Epithelial cell of proximal tubule (primary cell): ENCODE results near the gene TAGLN3. TPM values are rescaled to one million over a fixed set of nuclear protein-coding genes. Genes with fewer than 3 reads are reported as not detected.

ENCODE experiments used
- DNase-seq: peaks from one replicate; pipeline ENCODE4 v3.0.0-alpha.2; 2011; ENCODE audit warnings: low read depth
- H3K4me3 ChIP-seq: 2 replicates; pipeline ENCODE4 v1.5.1; 2011; ENCODE audit warnings: low read depth, mild to moderate bottlenecking, low read length
- total RNA-seq: library from RNA; depleted of rRNA; stranded (reverse); fragments of >200 nt; gene quantifications from 2 replicates; pipeline ENCODE4 v1.2.3, GENCODE V29; 2015
- TF ChIP-seq, protein P1 (sequence below): conservative IDR thresholded peaks from 2 replicates; pipeline ENCODE4 v1.5.1; 2012; ENCODE audit warnings: low read depth, mild to moderate bottlenecking, low read length

Gene TAGLN3
- total RNA-seq, 1 donor from 2014 or later: 10.0 TPM

DNA sequence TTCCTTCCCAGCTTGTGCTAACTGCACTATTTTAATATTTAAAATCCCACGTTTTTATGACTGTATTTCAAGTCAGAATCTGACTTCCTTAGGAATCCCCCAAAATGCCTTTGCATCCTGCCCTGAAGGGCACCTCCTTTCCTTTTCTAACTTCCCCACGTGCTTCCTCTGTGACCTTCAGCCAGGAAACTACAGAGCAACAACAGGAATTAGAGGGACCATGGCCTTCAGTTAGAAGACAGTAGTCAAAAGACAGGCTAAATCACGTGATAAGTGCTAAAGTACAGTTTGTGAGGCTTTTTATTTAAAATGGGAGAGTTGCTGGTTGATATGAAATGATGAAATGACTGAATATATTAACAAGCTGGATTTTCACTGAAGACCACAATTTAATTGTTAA lies 31.7 kb upstream of the TAGLN3 start:
- no peak overlapping the region for H3K4me3 ChIP-seq

DNA sequence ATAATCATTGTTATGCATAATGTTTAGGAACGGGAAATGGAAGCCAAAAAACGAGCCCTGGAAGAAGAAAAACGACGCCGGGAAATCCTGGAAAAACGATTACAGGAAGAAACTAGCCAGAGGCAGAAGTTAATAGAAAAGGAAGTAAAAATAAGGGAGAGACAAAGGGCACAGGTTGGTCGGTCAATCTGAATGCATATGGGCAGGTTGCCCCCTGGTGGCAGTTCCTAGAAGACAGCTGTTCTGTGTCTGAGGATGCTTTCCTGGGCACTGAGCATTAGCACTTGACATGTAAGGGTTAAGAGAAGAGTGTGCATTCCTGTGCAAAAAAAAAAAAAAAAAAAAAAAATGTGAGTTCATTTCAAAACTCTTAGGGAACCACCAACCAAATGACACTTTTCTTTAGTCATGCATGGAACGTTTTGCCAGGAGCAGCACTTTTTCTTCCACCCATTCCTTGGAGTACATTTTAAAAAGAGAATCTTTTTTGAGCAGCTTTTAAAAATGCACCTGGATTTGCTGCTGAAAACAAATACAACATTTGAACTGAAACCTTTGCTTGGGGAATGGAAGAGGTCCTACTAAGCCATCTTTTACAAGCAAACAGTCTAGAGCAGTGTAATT lies 31.0 kb upstream of the TAGLN3 start:
- TF ChIP-seq, protein P1, sequence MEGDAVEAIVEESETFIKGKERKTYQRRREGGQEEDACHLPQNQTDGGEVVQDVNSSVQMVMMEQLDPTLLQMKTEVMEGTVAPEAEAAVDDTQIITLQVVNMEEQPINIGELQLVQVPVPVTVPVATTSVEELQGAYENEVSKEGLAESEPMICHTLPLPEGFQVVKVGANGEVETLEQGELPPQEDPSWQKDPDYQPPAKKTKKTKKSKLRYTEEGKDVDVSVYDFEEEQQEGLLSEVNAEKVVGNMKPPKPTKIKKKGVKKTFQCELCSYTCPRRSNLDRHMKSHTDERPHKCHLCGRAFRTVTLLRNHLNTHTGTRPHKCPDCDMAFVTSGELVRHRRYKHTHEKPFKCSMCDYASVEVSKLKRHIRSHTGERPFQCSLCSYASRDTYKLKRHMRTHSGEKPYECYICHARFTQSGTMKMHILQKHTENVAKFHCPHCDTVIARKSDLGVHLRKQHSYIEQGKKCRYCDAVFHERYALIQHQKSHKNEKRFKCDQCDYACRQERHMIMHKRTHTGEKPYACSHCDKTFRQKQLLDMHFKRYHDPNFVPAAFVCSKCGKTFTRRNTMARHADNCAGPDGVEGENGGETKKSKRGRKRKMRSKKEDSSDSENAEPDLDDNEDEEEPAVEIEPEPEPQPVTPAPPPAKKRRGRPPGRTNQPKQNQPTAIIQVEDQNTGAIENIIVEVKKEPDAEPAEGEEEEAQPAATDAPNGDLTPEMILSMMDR: peak; percentile 94
- no peak overlapping the region for H3K4me3 ChIP-seq
- no peak for DNase-seq

More for the DNA sequence above, 31.7 kb upstream of the TAGLN3 start:
- DNase-seq: no peak
- TF ChIP-seq, protein P1: no peak

DNA sequence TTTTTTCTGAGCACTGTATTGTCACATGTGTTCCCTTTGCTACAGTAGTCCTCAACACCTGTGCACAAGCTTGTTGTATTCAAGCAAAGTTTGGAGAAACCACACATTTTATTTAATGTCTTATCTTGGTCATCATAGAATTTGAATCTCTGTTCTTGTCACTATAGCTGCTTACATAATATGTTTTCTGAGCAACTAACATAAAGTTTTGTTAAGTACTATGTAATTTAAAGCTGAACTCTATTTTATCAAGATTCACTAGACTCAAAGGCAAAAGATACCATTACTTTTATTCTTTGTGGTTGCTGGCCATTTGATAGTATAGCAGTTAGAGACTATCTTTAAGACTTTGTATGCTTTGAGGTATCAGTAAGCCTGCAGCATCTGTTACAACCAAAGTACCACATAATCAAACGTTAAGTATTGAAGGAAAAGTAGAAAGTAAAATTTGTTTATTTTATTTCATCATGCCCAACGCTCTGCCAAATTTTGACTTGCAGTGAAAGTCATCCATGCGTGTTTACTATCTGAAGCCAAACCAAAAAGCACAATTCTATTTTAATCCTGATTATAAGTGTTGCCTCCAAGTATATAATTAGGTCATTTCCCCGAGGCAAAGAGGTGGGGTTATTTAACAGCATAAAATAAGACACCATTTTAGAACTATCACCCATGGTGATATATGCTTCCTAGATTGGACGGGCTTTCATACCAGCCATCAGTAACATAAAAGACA lies 30.2 kb upstream of the TAGLN3 start:
- TF ChIP-seq, protein P1: no peak
- DNase-seq: no peak

DNA sequence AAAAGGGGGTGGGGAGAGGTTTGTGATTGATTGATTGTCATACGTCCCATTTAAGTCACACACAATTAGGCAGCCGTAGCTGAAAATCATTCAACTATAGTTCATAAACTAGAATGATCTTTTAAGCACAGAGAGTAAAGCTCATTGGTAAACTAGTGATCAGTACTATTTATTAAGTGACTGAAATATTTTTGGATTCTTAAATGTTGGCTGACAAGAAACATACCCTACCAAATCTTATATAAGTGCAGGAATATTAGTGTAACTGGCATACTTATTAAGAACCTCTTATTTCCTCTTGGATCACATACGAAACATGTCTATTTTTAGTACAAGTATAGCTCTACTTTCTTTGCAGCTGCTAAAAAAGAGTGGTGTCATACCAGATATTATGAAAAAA lies 28.3 kb upstream of the TAGLN3 start:
- no peak for DNase-seq
- TF ChIP-seq, protein P1: no peak
- no peak overlapping the region for H3K4me3 ChIP-seq

More for the DNA sequence above, 30.2 kb upstream of the TAGLN3 start:
- no peak overlapping the region for H3K4me3 ChIP-seq

DNA sequence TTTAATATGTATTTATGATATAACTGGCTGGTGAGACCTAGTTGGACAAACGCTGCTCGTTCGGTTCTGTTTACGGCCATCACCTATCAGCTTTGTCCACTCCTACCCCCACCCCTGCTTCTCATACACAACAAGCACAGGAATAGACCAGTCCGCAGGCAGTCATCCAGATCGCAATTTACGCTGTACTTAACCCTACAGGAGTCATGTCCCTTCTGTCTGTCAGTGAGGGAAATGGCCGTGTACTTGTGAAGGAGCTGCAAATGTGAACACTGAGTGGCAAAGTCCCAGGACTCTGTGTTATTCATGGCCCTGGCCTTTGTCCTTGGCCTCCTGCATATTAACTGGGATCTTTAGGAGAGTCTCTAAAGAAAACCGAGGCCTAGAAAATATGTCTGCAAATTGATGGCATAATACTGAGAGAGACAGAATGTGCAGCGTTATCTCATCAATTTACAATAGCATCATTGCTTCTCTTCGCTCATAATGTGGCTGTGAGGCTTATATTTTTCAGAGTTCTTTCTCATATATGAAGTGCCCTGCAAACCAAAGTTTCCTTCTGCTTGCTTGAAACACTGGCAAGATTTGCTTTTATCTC lies 27.1 kb upstream of the TAGLN3 start:
- no peak overlapping the region for H3K4me3 ChIP-seq
- TF ChIP-seq, protein P1: no peak
- DNase-seq: no peak

DNA sequence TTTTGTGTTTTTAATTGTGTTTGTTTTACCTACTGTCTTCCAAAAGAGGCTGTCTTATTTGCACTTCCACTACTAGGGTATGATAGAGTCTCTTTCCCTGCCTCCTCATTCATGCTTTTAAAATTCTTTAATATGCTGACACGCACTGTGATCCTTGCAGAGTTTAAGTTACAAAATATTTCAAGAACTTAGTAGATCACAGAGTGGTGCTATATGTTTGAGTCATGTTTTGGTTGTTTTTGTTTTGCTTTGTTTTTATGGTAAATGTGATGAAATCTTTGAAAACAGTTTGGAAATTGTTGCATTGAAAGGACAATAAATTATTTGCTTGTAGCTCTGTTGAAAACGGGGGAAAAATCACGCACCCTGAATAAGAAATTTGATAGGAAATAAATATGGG lies 25.8 kb upstream of the TAGLN3 start:
- DNase-seq: no peak
- H3K4me3 ChIP-seq: no peak overlapping the region
- TF ChIP-seq, protein P1: no peak
